ENCODE results near the gene HOXA4. TPM values are rescaled to one million over a fixed set of nuclear protein-coding genes. Genes with fewer than 3 reads are reported as not detected.

Gene HOXA4
- total and polyA plus RNA-seq, 10 of the 15 experiments (the other 5 are each of a cell fraction or from before 2014, with no cell fraction given): 0.07 TPM; not detected in 9

- no peak overlapping the region for H3K4me2 ChIP-seq (ENCODE audit: control insufficient read depth, insufficient read depth)
- intact Hi-C loops (cut with micrococcal nuclease; ENCODE audit: unreplicated experiment): loop anchor here (5.0 kb wide), 2 partner anchors 307 to 1272 kb away; no protein-coding TSS in a partner anchor
- FAIRE-seq (no peak), DNase-seq (ENCODE audit: low read depth, low spot score) (no peak), ATAC-seq (no peak)
- ChIA-PET CTCF (interaction anchor here (3.8 to 4.6 kb wide), 2 partner anchors 307 to 475 kb away, joined by 48 to 49 read pairs; no protein-coding TSS in a partner anchor), RAD21 (ENCODE audit: unreplicated experiment) (interaction anchor here (0.7 to 3.8 kb wide), 2 partner anchors 482 to 656 kb away, joined by 3 to 46 read pairs; no protein-coding TSS in a partner anchor), POLR2A (no interaction called here), SMC1A (ENCODE audit: uncharacterized antibody, unreplicated experiment) (no interaction called here)
- no peak overlapping the region for H3K4me3 ChIP-seq
- TF ChIP-seq EZH2 (IDR thresholded peaks at IDR 0.05; ENCODE audit: borderline replicate concordance, control insufficient read depth, low read depth, low read length): 0 out of 2 replicates have a peak, but pooled peaks have one; percentile 52
- TF ChIP-seq RELA (IDR thresholded peaks at IDR 0.05; ENCODE audit: borderline replicate concordance, partially characterized antibody): no peak
- BruUV-seq (replicated peaks): no TSS peak
- H2AFZ ChIP-seq (ENCODE audit: control insufficient read depth, low read depth, low read length): no peak overlapping the region
- H3K9me3 ChIP-seq (replicated peaks; ENCODE audit: control insufficient read depth, insufficient read depth, low read length): peaks cover 2% of the 10 kb centered on the region; the same call in 1 of the 3 replicates
- H4K20me1 ChIP-seq (ENCODE audit: control insufficient read depth, insufficient read depth): no peaks in the 10 kb centered on the region
- no peak overlapping the region for H3K27ac ChIP-seq (ENCODE audit: control insufficient read depth, insufficient read depth)
- H3K9ac ChIP-seq (ENCODE audit: control insufficient read depth, insufficient read depth, low read length): no peak overlapping the region
- in situ Hi-C loops (cut with MboI): loop anchor here (25.0 kb wide), 1 partner anchor 1077 kb away; no protein-coding TSS in a partner anchor
- H3K27me3 ChIP-seq (replicated peaks in 1 of 2; ENCODE audit: control insufficient read depth in 2 of 2, insufficient read depth in 2 of 2, low read length in 1 of 2): peaks cover 19 to 44% of the 10 kb centered on the region in 2 experiments
- H3K79me2 ChIP-seq (ENCODE audit: control insufficient read depth, insufficient read depth, low read length): no peaks in the 10 kb centered on the region
- H3K36me3 ChIP-seq (ENCODE audit: control insufficient read depth in 2 of 2, insufficient read depth in 2 of 2, low read length in 1 of 2): no peaks in the 10 kb centered on the region
- H3K4me1 ChIP-seq (ENCODE audit: control insufficient read depth, insufficient read depth, low read length): no peaks in the 10 kb centered on the region
- WGBS (ENCODE audit: insufficient coverage, insufficient replicate concordance, low lambda C conversion rate, missing lambda C conversion rate): 10% methylated on average over 12 of the region's 12 CpGs
Observed at GRCh38 chr7:27164045-27164366, 33.4 kb upstream of the HOXA4 start.

GRCh38 chr7:27163288-27164044 is 32.9 kb upstream of the HOXA4 start:
- no TSS peak for BruUV-seq (replicated peaks)
- Histone ChIP-seq H3K36me3 (ENCODE audit: control insufficient read depth in 2 of 2, insufficient read depth in 2 of 2, low read length in 1 of 2) (no peaks in the 10 kb centered on the region), H3K4me3 (no peak overlapping the region), H3K79me2 (ENCODE audit: control insufficient read depth, insufficient read depth, low read length) (no peaks in the 10 kb centered on the region), H3K4me1 (ENCODE audit: control insufficient read depth, insufficient read depth, low read length) (no peaks in the 10 kb centered on the region), H4K20me1 (ENCODE audit: control insufficient read depth, insufficient read depth) (no peaks in the 10 kb centered on the region), H3K4me2 (ENCODE audit: control insufficient read depth, insufficient read depth) (no peak overlapping the region), H3K27ac (ENCODE audit: control insufficient read depth, insufficient read depth) (no peak overlapping the region), H2AFZ (ENCODE audit: control insufficient read depth, low read depth, low read length) (no peak overlapping the region), H3K27me3 (replicated peaks in 1 of 2; ENCODE audit: control insufficient read depth in 2 of 2, insufficient read depth in 2 of 2, low read length in 1 of 2) (peaks cover 18 to 43% of the 10 kb centered on the region in 2 experiments), H3K9me3 (replicated peaks; ENCODE audit: control insufficient read depth, insufficient read depth, low read length) (peaks cover 2% of the 10 kb centered on the region; the same call in 1 of the 3 replicates), H3K9ac (ENCODE audit: control insufficient read depth, insufficient read depth, low read length) (no peak overlapping the region)
- in situ Hi-C loops (cut with MboI): loop anchor here (25.0 kb wide), 1 partner anchor 1076 kb away; no protein-coding TSS in a partner anchor
- no peak for ATAC-seq
- no peak for FAIRE-seq
- CTCF ChIA-PET: interaction anchor here (0.9 to 4.6 kb wide), 6 partner anchors 13 to 794 kb away, joined by 3 to 100 read pairs (median 40); partner anchors contain the start of gene HOXA3
- intact Hi-C loops (cut with micrococcal nuclease; ENCODE audit: unreplicated experiment): loop anchor here (5.0 kb wide), 2 partner anchors 306 to 1271 kb away; no protein-coding TSS in a partner anchor
- no peak for DNase-seq (ENCODE audit: low read depth, low spot score)
- POLR2A ChIA-PET: no interaction called here
- SMC1A ChIA-PET (ENCODE audit: uncharacterized antibody, unreplicated experiment): interaction anchor here (0.8 to 1.4 kb wide), 3 partner anchors 13 to 794 kb away, joined by 3 to 5 read pairs (median 5); no protein-coding TSS in a partner anchor
- RAD21 ChIA-PET (ENCODE audit: unreplicated experiment): interaction anchor here (0.8 to 3.8 kb wide), 7 partner anchors 304 to 798 kb away, joined by 3 to 46 read pairs (median 3); no protein-coding TSS in a partner anchor
- 53% methylated on average over 23 of the region's 24 CpGs for WGBS (ENCODE audit: insufficient coverage, insufficient replicate concordance, low lambda C conversion rate, missing lambda C conversion rate)
- no peak for TF ChIP-seq YBX1 (IDR thresholded peaks at IDR 0.05)
- TF ChIP-seq ATF2 (IDR thresholded peaks at IDR 0.05; ENCODE audit: low read length): no peak
- no peak for TF ChIP-seq RB1 (IDR thresholded peaks at IDR 0.05; ENCODE audit: borderline replicate concordance)
- no peak for TF ChIP-seq SRF (IDR thresholded peaks at IDR 0.05; ENCODE audit: low read depth in 2 of 2, low read length in 2 of 2)
- TF ChIP-seq MLLT1 (IDR thresholded peaks at IDR 0.05): no peak
- no peak for TF ChIP-seq STAT1 (conservative IDR thresholded peaks at IDR 0.05)
- TF ChIP-seq KLF5 (IDR thresholded peaks at IDR 0.05; ENCODE audit: partially characterized antibody): no peak
- no peak for TF ChIP-seq LARP7 (IDR thresholded peaks at IDR 0.05)
- no peak for TF ChIP-seq GATAD2B (conservative IDR thresholded peaks at IDR 0.05; ENCODE audit: low read depth)
- TF ChIP-seq NFYB (IDR thresholded peaks at IDR 0.05; ENCODE audit: insufficient read depth, low read depth, low read length): no peak
- no peak for TF ChIP-seq RUNX3 (IDR thresholded peaks at IDR 0.05; ENCODE audit: low read length)
- TF ChIP-seq CREB1 (IDR thresholded peaks at IDR 0.05; ENCODE audit: low read depth): no peak
